Measurements from ENCODE around the gene RRP36. TPM values are rescaled to one million over a fixed set of nuclear protein-coding genes. Genes with fewer than 3 reads are reported as not detected.
"Not testable (repeated sequence)": the region's sequence is repeated elsewhere in the genome, so short reads cannot be mapped to it uniquely, and the experiment has no call there.

Gene RRP36
- total RNA-seq, 1 donor from 2014 or later: 83.4 TPM

DNA sequence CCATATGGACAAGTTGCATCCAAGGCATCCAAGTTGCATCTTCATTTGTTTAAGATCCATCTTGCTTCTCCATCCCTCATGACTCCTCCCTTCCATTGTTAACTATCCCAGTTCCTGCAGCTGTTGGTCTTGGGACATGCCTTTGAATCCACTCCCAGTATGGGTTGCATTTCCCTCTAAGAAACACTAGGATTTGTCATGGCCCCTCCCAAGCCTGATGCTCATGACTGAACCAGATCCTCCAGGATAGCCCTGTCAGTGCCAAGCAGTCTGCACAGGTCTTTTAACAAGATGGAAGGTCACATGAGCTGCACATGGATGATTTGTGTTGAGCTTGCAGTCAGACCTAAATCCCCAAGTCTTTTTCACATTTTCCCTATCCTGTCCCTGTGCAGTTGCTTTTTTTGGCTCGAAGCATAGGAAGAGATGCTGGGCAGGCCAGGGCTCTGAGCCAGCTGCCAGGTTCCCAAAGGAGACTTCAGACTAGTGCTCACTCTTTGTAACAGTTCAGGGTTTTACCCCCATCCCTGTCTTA, 32.9 kb upstream of the RRP36 start:
- no peak overlapping the region for H3K4me3 Mint-ChIP-seq
- H3K9me3 Mint-ChIP-seq: no peaks in the 10 kb centered on the region
- peaks cover 29% of the 10 kb centered on the region for H3K36me3 Mint-ChIP-seq (ENCODE audit: low read depth)
- H3K27me3 Mint-ChIP-seq: no peaks in the 10 kb centered on the region
- H3K4me1 Mint-ChIP-seq: peaks cover 40% of the 10 kb centered on the region
- intact Hi-C loops (cut with micrococcal nuclease): no loop called here
- DNase-seq: no peak
- H3K27ac Mint-ChIP-seq: no peak overlapping the region

GRCh38 chr6:42989923-42990322, 31.5 kb upstream of the RRP36 start:
- H3K9me3 Mint-ChIP-seq: no peaks in the 10 kb centered on the region
- no peaks in the 10 kb centered on the region for H3K27me3 Mint-ChIP-seq
- H3K36me3 Mint-ChIP-seq (ENCODE audit: low read depth): peaks cover 30% of the 10 kb centered on the region
- DNase-seq: no peak
- intact Hi-C loops (cut with micrococcal nuclease): no loop called here
- H3K27ac Mint-ChIP-seq: no peak overlapping the region
- peaks cover 35% of the 10 kb centered on the region for H3K4me1 Mint-ChIP-seq
- no peak overlapping the region for H3K4me3 Mint-ChIP-seq

DNA sequence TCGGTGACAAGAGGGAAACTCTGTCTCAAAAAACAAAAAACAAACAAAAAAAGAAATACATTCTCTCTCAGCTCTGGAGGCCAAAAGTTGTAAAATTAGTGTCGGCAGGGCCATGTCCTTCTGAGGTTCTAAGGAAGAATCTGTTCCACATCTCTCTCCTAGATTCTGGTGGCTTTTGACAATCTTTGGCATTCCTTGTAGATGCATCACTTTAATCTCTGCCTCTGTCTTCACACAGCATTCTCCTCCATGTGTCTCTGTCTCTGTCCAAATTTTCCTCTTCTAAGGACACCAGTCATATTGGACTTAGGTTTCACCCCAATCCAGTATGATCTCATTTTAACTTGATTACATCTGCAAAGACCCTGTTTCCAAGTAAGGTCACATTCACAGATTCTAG, 28.0 kb upstream of the RRP36 start:
- Mint-ChIP-seq H3K4me3 (no peak overlapping the region), H3K36me3 (ENCODE audit: low read depth) (peaks cover 19% of the 10 kb centered on the region), H3K27ac (no peak overlapping the region), H3K27me3 (no peaks in the 10 kb centered on the region), H3K9me3 (no peaks in the 10 kb centered on the region), H3K4me1 (peaks cover 3% of the 10 kb centered on the region)
- DNase-seq: no peak
- intact Hi-C loops (cut with micrococcal nuclease): no loop called here

- intact Hi-C loops (cut with micrococcal nuclease): no loop called here
- H3K4me3 Mint-ChIP-seq: no peak overlapping the region
- no peaks in the 10 kb centered on the region for H3K9me3 Mint-ChIP-seq
- H3K27ac Mint-ChIP-seq: no peak overlapping the region
- no peak for DNase-seq
- H3K36me3 Mint-ChIP-seq (ENCODE audit: low read depth): peaks cover 9% of the 10 kb centered on the region
- H3K4me1 Mint-ChIP-seq: peaks cover 2% of the 10 kb centered on the region
- no peaks in the 10 kb centered on the region for H3K27me3 Mint-ChIP-seq
Measured at GRCh38 chr6:42996513-42996912, 24.9 kb upstream of the RRP36 start.

GRCh38 chr6:42998205-42998604, 23.2 kb upstream of the RRP36 start:
- H3K27ac Mint-ChIP-seq; H3K4me3 Mint-ChIP-seq; H3K9me3 Mint-ChIP-seq; intact Hi-C loops (cut with micrococcal nuclease); DNase-seq; H3K36me3 Mint-ChIP-seq (ENCODE audit: low read depth); H3K27me3 Mint-ChIP-seq; H3K4me1 Mint-ChIP-seq: not testable (repeated sequence)

GRCh38 chr6:43001843-43002242, 19.6 kb upstream of the RRP36 start:
- Mint-ChIP-seq H3K27me3 (no peaks in the 10 kb centered on the region), H3K9me3 (no peaks in the 10 kb centered on the region), H3K4me1 (peaks cover 2% of the 10 kb centered on the region), H3K4me3 (no peak overlapping the region), H3K36me3 (ENCODE audit: low read depth) (peaks cover 14% of the 10 kb centered on the region), H3K27ac (no peak overlapping the region)
- intact Hi-C loops (cut with micrococcal nuclease): no loop called here
- no peak for DNase-seq

DNA sequence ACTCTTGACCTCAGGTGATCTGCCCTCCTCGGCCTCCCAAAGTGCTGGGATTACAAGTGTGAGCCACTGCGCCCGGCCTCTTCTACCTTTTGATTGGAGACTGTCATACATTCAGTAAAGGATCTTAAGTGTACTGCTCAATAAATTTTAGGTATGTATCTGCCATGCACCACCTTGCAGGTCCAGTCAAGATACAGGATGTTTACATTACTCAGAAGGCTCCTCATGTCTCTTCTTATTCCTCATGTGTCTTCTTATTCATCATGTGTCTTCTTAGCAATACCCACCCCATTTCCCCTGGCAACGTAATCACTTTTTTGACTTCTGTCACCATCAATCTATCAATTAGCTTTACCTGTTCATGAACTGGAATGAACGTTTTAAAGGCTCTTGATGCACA, 15.6 kb upstream of the RRP36 start:
- no peak for DNase-seq
- intact Hi-C loops (cut with micrococcal nuclease): no loop called here
- Mint-ChIP-seq H3K27ac (no peak overlapping the region), H3K36me3 (ENCODE audit: low read depth) (peaks cover 38% of the 10 kb centered on the region), H3K4me3 (no peak overlapping the region), H3K4me1 (peaks cover 2% of the 10 kb centered on the region), H3K27me3 (no peaks in the 10 kb centered on the region), H3K9me3 (no peaks in the 10 kb centered on the region)

- Mint-ChIP-seq H3K4me3 (no peak overlapping the region), H3K27me3 (no peaks in the 10 kb centered on the region), H3K36me3 (ENCODE audit: low read depth) (peaks cover 41% of the 10 kb centered on the region), H3K9me3 (no peaks in the 10 kb centered on the region), H3K27ac (no peak overlapping the region), H3K4me1 (peaks cover 2% of the 10 kb centered on the region)
- DNase-seq: no peak
- intact Hi-C loops (cut with micrococcal nuclease): no loop called here
Measured at GRCh38 chr6:43006251-43006650, 15.2 kb upstream of the RRP36 start.

- H3K4me3 Mint-ChIP-seq: no peak overlapping the region
- peaks cover 4% of the 10 kb centered on the region for H3K4me1 Mint-ChIP-seq
- H3K27ac Mint-ChIP-seq: no peak overlapping the region
- peaks cover 46% of the 10 kb centered on the region for H3K36me3 Mint-ChIP-seq (ENCODE audit: low read depth)
- H3K27me3 Mint-ChIP-seq: no peaks in the 10 kb centered on the region
- no peak for DNase-seq
- no peaks in the 10 kb centered on the region for H3K9me3 Mint-ChIP-seq
- intact Hi-C loops (cut with micrococcal nuclease): no loop called here
Measured at GRCh38 chr6:43007126-43007525, 14.3 kb upstream of the RRP36 start.

DNA sequence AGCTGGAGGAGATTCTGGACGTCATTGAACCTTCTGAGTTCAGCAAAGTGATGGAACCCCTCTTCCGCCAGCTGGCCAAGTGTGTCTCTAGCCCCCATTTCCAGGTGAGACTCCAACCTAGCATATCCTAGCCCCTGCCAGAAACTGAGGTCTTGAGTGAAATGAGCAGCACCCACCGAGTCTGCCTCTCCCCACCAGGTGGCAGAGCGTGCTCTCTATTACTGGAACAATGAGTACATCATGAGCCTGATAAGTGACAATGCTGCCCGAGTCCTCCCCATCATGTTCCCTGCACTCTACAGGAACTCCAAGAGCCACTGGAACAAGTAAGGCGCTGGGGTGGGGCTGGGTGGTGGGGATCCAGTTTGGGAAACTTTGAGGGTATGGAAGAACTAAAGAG, 12.3 kb upstream of the RRP36 start:
- Mint-ChIP-seq H3K9me3 (no peaks in the 10 kb centered on the region), H3K27me3 (no peaks in the 10 kb centered on the region), H3K4me1 (peaks cover 22% of the 10 kb centered on the region), H3K36me3 (ENCODE audit: low read depth) (peaks cover 59% of the 10 kb centered on the region), H3K4me3 (no peak overlapping the region), H3K27ac (no peak overlapping the region)
- DNase-seq: peak; percentile 80
- intact Hi-C loops (cut with micrococcal nuclease): loop anchor here (1.0 kb wide), 1 partner anchor 134 kb away; no protein-coding TSS in a partner anchor

- H3K4me3 Mint-ChIP-seq: no peak overlapping the region
- no peak overlapping the region for H3K27ac Mint-ChIP-seq
- H3K4me1 Mint-ChIP-seq: peaks cover 33% of the 10 kb centered on the region
- H3K27me3 Mint-ChIP-seq: no peaks in the 10 kb centered on the region
- H3K36me3 Mint-ChIP-seq (ENCODE audit: low read depth): peaks cover 60% of the 10 kb centered on the region
- DNase-seq: no peak
- H3K9me3 Mint-ChIP-seq: no peaks in the 10 kb centered on the region
- intact Hi-C loops (cut with micrococcal nuclease): loop anchor here (5.0 kb wide), 1 partner anchor 449 kb away; the partner anchor contains the start of gene UBR2
Measured at GRCh38 chr6:43011207-43011606, 10.2 kb upstream of the RRP36 start.

- Mint-ChIP-seq H3K27ac (no peak overlapping the region), H3K36me3 (ENCODE audit: low read depth) (peaks cover 54% of the 10 kb centered on the region), H3K27me3 (no peaks in the 10 kb centered on the region), H3K4me1 (peaks cover 39% of the 10 kb centered on the region), H3K4me3 (peak overlapping the region; percentile 99), H3K9me3 (no peaks in the 10 kb centered on the region)
- peak; percentile 65 for DNase-seq
- intact Hi-C loops (cut with micrococcal nuclease): loop anchor here (2.0 to 5.0 kb wide), 2 partner anchors 450 to 504 kb away; partner anchors contain the start of genes POLR1C, UBR2 and YIPF3
Measured at GRCh38 chr6:43012364-43012763, 9.1 kb upstream of the RRP36 start.

DNA sequence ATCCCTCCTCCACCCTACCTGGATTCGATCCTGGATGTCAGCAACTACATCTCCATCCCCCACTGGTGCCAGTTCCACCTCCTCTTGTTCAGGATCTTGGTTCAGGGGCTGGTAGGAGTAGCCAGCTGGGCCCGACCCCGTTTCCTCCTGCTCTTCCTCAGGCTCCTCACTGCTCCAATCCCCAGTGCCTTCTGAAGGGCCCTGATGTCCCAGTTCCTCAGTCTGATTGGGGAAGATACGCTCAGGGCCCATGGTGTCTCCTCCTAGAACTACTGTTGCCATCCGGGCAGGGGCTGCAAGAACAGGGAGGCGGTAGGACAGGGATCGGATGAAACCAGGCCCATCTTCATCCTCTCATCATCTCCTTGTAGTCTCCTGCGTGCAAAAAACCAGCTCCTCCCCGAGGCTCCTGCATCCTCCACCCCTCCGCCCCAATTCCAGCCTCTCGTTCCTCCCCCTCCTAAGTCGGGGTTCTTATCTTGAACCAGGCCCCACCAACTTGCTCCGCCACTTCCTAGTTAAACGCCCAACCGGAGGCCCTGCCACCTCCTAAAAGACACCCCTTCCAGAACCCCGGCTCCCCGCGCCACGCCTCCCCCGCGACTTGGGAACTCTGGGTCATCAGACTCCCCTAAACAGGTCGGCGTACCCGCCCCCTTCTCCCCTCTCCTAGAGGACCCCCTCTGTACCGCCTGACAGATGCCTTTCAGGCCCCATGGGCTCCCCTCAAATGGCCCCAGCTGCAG, 8.2 kb upstream of the RRP36 start:
- intact Hi-C loops (cut with micrococcal nuclease): loop anchor here (1.0 to 5.0 kb wide), 4 partner anchors 29 to 504 kb away; partner anchors contain the start of genes POLR1C, PPP2R5D, UBR2 and YIPF3
- no peak for DNase-seq
- H3K27ac Mint-ChIP-seq: peak overlapping the region; percentile 92
- H3K9me3 Mint-ChIP-seq: no peaks in the 10 kb centered on the region
- peaks cover 44% of the 10 kb centered on the region for H3K4me1 Mint-ChIP-seq
- H3K4me3 Mint-ChIP-seq: peak overlapping the region; percentile 99
- H3K36me3 Mint-ChIP-seq (ENCODE audit: low read depth): peaks cover 56% of the 10 kb centered on the region
- H3K27me3 Mint-ChIP-seq: no peaks in the 10 kb centered on the region

- Mint-ChIP-seq H3K36me3 (ENCODE audit: low read depth) (peaks cover 61% of the 10 kb centered on the region), H3K4me1 (peaks cover 44% of the 10 kb centered on the region), H3K27ac (peak within 1 kb of the TSS; percentile 92), H3K27me3 (no peaks in the 10 kb centered on the region), H3K4me3 (peak within 1 kb of the TSS; percentile 99), H3K9me3 (no peaks in the 10 kb centered on the region)
- peak; percentile 100 for DNase-seq
- intact Hi-C loops (cut with micrococcal nuclease): loop anchor here (1.0 to 5.0 kb wide), 7 partner anchors 30 to 503 kb away; partner anchors contain the start of genes CNPY3, KLC4, MRPL2 and PEX6
Measured at GRCh38 chr6:43013843-43014433, 7.5 kb upstream of the RRP36 start, which contains the start of the genes KLHDC3 and MEA1. Gene KLHDC3 (plus strand): TSS chr6:43014249. CDS start chr6:43017193, 2,944 bp downstream. Gene MEA1 (minus strand): TSS chr6:43013946. CDS start chr6:43013813, 133 bp downstream.
